Amniotic stem cell (primary cell): Measurements from ENCODE around the gene IGLL5.

Experiments
- DNase-seq: peaks from one replicate; lab custom pipeline; 2025; lab: John Stamatoyannopoulos, UW

IGLL5 gene

GRCh38 chr22:22863001-22863400 lies 24.6 kb upstream of the IGLL5 start:
- DNase-seq = no peak

GRCh38 chr22:22865311-22866072 lies 22.1 kb upstream of the IGLL5 start:
- DNase-seq = no peak

DNA sequence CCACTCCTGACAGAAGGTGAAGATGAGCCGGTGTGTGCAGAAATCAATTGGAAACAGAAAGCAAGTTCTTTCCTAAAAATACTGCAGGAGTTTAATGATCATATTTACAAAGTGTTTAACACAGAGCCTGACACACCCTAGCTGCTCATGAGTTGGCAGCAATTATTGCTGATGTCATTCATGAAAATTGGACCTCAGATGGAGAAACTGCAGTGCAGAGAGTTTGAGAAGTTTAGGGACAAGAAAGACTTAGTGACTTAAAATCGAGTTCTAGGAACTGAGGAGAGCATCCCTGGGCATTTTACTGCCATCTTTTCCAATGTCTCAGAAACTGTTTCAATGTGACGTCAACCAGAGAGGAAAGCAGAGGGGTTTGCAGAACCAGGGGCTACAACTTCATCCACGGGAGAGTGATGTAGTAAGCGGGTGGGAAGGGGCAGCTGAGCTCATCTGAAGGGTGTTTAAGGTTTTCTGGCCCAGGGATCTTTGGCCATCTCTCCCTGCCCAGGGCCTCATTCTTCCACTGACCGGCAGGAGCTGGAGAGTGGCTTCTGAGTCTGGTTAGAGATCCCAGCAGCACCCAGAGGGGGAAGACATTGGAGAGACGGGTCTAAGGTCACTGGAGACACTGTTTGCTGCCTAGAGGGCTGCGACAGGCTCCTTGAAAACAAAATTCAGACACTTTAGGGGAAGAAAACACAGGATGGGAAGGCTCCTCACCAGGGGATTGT lies 21.1 kb upstream of the IGLL5 start:
- no peak for DNase-seq

- DNase-seq = no peak
Observed at GRCh38 chr22:22867996-22868715, 19.5 kb upstream of the IGLL5 start.

GRCh38 chr22:22870577-22871404 lies 16.8 kb upstream of the IGLL5 start:
- DNase-seq = no peak

DNA sequence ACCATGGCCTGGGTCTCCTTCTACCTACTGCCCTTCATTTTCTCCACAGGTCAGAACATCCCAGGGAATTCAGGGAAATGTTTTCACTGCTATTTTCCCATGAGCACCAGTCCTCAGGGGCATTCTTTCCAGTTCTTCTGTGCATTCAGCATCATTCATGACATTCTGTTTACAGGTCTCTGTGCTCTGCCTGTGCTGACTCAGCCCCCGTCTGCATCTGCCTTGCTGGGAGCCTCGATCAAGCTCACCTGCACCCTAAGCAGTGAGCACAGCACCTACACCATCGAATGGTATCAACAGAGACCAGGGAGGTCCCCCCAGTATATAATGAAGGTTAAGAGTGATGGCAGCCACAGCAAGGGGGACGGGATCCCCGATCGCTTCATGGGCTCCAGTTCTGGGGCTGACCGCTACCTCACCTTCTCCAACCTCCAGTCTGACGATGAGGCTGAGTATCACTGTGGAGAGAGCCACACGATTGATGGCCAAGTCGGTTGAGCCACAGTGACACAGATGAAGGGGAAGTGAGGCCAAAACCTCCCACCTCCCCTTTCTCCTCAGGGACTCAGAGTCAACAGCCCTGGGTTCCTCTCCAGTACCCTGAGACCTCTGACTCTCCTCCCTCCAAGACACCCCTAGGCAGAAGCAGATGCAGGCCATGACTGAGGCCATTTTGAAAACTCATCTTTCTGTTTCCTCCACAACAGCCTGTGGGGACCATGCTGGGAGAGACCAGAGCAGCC lies 15.9 kb upstream of the IGLL5 start:
- DNase-seq = no peak

GRCh38 chr22:22872722-22873708 lies 14.6 kb upstream of the IGLL5 start:
- DNase-seq = no peak

DNA sequence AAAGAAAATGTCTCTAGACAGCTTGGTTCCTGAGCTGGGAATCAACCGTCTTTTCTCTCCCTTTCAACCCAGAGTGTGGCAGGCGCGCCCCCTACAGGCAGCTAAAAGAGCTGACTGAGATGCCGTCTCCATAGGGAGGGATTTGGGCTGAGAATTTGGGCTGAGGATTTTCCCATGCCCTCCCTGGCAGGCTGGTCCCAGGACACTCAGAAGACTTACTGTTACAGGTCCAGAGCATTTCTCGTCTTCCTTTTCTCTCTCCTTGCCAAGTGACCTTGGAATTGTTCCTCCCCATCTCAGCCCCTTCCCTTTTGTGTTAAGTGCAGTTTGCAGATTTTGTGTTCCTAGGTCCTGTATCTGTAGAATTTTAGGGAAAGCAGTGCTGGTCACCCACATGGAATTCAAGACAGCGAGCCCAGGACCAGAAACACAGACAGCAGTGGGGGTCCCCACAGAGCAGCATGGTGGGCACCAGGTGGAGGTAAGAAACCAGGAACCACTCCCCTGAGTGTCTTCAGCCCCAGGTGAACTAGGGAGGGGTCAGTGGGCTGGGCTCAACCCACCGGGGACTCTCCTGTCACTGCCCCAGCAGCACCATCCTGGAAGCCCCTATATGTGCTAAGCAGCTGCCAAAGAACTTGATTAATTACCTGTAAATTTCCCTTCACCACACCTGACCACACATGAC lies 9.9 kb upstream of the IGLL5 start:
- DNase-seq = no peak

GRCh38 chr22:22878211-22878570 lies 9.4 kb upstream of the IGLL5 start:
- DNase-seq = no peak

- no peak for DNase-seq
Observed at GRCh38 chr22:22878801-22879674, 8.6 kb upstream of the IGLL5 start.

- no peak for DNase-seq
Observed at GRCh38 chr22:22879675-22880155, 7.9 kb upstream of the IGLL5 start.

GRCh38 chr22:22880645-22881044 lies 7.0 kb upstream of the IGLL5 start:
- DNase-seq = no peak

- DNase-seq = no peak
Observed at GRCh38 chr22:22881116-22882000, 6.3 kb upstream of the IGLL5 start.

GRCh38 chr22:22882033-22882717 lies 5.4 kb upstream of the IGLL5 start:
- DNase-seq = no peak

DNA sequence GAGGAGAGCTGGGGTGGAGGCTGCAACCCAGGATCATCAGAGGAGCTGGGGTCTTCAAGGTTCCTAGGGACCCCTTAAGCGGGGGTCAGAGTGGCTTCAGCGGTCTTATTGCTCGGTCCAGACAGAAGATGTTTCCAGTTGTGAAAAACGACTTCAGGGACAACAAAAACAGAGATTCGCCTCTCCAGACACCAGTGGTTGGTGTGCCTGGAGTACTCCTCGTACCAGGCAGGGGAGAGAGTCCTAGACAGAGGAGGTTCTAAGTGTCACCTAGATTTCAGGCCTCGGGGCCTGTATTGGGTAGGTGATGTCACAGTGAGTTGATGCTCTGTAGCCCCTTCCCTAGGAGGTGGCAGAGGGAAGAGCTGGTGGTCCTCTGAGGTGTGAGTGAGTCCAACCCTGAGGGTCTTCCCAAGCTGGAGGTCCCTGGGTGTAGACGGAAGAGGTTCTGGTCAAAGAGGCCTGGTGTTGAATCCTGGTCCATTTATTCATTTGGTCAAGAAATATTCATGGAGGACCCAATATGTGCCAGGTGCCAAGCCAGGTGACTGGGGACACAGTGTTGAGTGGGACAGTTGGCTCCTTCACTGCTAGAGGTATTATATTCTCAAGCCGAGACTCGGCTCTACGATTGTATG lies 4.4 kb upstream of the IGLL5 start:
- DNase-seq = no peak
